Measurements from ENCODE around the gene CDK11A. TPM values are rescaled to one million over a fixed set of nuclear protein-coding genes. Genes with fewer than 3 reads are reported as not detected.

CDK11A gene
- total RNA-seq, 1 experiment from 2014 or later = 43.8 TPM

GRCh38 chr1:1757422-1758058 lies 33.4 kb upstream of the CDK11A start:
- no peak overlapping the region for H3K4me3 Mint-ChIP-seq (ENCODE audit: unreplicated experiment)
- no peaks in the 10 kb centered on the region for H3K27me3 Mint-ChIP-seq (ENCODE audit: insufficient read depth, unreplicated experiment)
- peaks cover 86% of the 10 kb centered on the region for H3K36me3 Mint-ChIP-seq (ENCODE audit: insufficient read depth, unreplicated experiment)
- no TSS peak for BruUV-seq (replicated peaks)
- H3K27ac Mint-ChIP-seq (ENCODE audit: low read depth, unreplicated experiment) = peak overlapping the region; percentile 64
- POLR2A ChIA-PET = interaction anchor here (0.7 to 2.5 kb wide), 6 partner anchors 16 to 149 kb away, joined by 3 to 14 read pairs (median 4); no protein-coding TSS in a partner anchor
- peaks cover 30% of the 10 kb centered on the region for H3K4me1 Mint-ChIP-seq (ENCODE audit: insufficient read depth, unreplicated experiment)
- DNase-seq (ENCODE audit: unreplicated experiment) = no peak
- no peaks in the 10 kb centered on the region for H3K9me3 Mint-ChIP-seq (ENCODE audit: unreplicated experiment)
- TF ChIP-seq CTCF (IDR thresholded peaks at IDR 0.05; ENCODE audit: unreplicated experiment) = no peak
- CTCF ChIA-PET = interaction anchor here (1.3 kb wide), 1 partner anchor 148 kb away, joined by 9 read pairs; no protein-coding TSS in a partner anchor
- intact Hi-C loops (cut with micrococcal nuclease) = no loop called here

- peaks cover 86% of the 10 kb centered on the region for H3K36me3 Mint-ChIP-seq (ENCODE audit: insufficient read depth, unreplicated experiment)
- TF ChIP-seq CTCF (IDR thresholded peaks at IDR 0.05; ENCODE audit: unreplicated experiment) = no peak
- POLR2A ChIA-PET = interaction anchor here (1.7 kb wide), 1 partner anchor 22 kb away, joined by 4 read pairs; no protein-coding TSS in a partner anchor
- CTCF ChIA-PET = no interaction called here
- intact Hi-C loops (cut with micrococcal nuclease) = no loop called here
- BruUV-seq (replicated peaks) = no TSS peak
- H3K27me3 Mint-ChIP-seq (ENCODE audit: insufficient read depth, unreplicated experiment) = no peaks in the 10 kb centered on the region
- no peaks in the 10 kb centered on the region for H3K9me3 Mint-ChIP-seq (ENCODE audit: unreplicated experiment)
- no peak for DNase-seq (ENCODE audit: unreplicated experiment)
- no peak overlapping the region for H3K27ac Mint-ChIP-seq (ENCODE audit: low read depth, unreplicated experiment)
- H3K4me3 Mint-ChIP-seq (ENCODE audit: unreplicated experiment) = no peak overlapping the region
- peaks cover 24% of the 10 kb centered on the region for H3K4me1 Mint-ChIP-seq (ENCODE audit: insufficient read depth, unreplicated experiment)
These were observed 32.7 kb upstream of the CDK11A start for GRCh38 chr1:1756661-1757421.

- no peak for TF ChIP-seq CTCF (IDR thresholded peaks at IDR 0.05; ENCODE audit: unreplicated experiment)
- Mint-ChIP-seq H3K27ac (ENCODE audit: low read depth, unreplicated experiment) (no peak overlapping the region), H3K9me3 (ENCODE audit: unreplicated experiment) (no peaks in the 10 kb centered on the region), H3K27me3 (ENCODE audit: insufficient read depth, unreplicated experiment) (no peaks in the 10 kb centered on the region), H3K4me3 (ENCODE audit: unreplicated experiment) (no peak overlapping the region), H3K4me1 (ENCODE audit: insufficient read depth, unreplicated experiment) (peaks cover 17% of the 10 kb centered on the region), H3K36me3 (ENCODE audit: insufficient read depth, unreplicated experiment) (peaks cover 76% of the 10 kb centered on the region)
- BruUV-seq (replicated peaks) = no TSS peak
- ChIA-PET CTCF (interaction anchor here (0.6 kb wide), 1 partner anchor 34 kb away, joined by 3 read pairs; no protein-coding TSS in a partner anchor), POLR2A (no interaction called here)
- intact Hi-C loops (cut with micrococcal nuclease) = no loop called here
- DNase-seq (ENCODE audit: unreplicated experiment) = no peak
These were observed 31.7 kb upstream of the CDK11A start for GRCh38 chr1:1755852-1756251.

- peaks cover 72% of the 10 kb centered on the region for H3K36me3 Mint-ChIP-seq (ENCODE audit: insufficient read depth, unreplicated experiment)
- H3K4me1 Mint-ChIP-seq (ENCODE audit: insufficient read depth, unreplicated experiment) = peaks cover 17% of the 10 kb centered on the region
- DNase-seq (ENCODE audit: unreplicated experiment) = no peak
- no peaks in the 10 kb centered on the region for H3K9me3 Mint-ChIP-seq (ENCODE audit: unreplicated experiment)
- intact Hi-C loops (cut with micrococcal nuclease) = no loop called here
- ChIA-PET POLR2A (no interaction called here), CTCF (interaction anchor here (0.6 kb wide), 1 partner anchor 34 kb away, joined by 3 read pairs; no protein-coding TSS in a partner anchor)
- no TSS peak for BruUV-seq (replicated peaks)
- H3K27ac Mint-ChIP-seq (ENCODE audit: low read depth, unreplicated experiment) = no peak overlapping the region
- no peak overlapping the region for H3K4me3 Mint-ChIP-seq (ENCODE audit: unreplicated experiment)
- no peaks in the 10 kb centered on the region for H3K27me3 Mint-ChIP-seq (ENCODE audit: insufficient read depth, unreplicated experiment)
- TF ChIP-seq CTCF (IDR thresholded peaks at IDR 0.05; ENCODE audit: unreplicated experiment) = no peak
These were observed 31.3 kb upstream of the CDK11A start for GRCh38 chr1:1755426-1755825.

Data from MCF 10A (cell line).